ENCODE data around the gene ABHD2. TPM values are rescaled to one million over a fixed set of nuclear protein-coding genes. Genes with fewer than 3 reads are reported as not detected.
A peak's percentile ranks its signal among the peaks of the same experiment; 100 is the strongest.

The ABHD2 gene
- total and polyA plus RNA-seq, 9 of the 15 experiments (the other 6 are each of a cell fraction or from before 2014, with no cell fraction given) = 16.9 to 99.8 (median 47.5) TPM

DNA sequence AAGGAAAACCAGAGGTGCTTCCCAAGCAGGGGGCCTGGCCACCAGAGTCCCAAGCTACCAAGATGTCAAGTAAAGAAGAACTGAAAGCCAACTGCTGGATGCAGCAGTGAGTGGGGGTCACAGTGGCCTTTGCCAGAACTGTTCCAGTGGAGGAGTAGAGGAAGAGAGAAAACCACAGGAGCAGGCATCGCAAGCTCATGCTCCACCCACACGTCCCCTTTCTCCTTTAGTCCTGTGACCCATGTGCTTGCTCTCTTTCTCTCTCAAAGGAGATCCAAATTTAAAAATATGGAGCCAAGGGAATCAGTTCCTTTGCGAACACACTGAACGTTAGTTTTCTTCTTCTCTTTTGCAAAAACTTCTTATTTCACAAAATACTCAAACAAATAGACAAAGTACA lies 12.4 kb upstream of the ABHD2 start:
- FAIRE-seq (peak; percentile 74), ATAC-seq (0 out of 3 replicates have a peak, but pooled peaks have one; percentile 5), DNase-seq (ENCODE audit: extremely low read depth in 1 of 4, low spot score in 3 of 4) (peak in 1 of 4 experiments; percentile 60)
- H3K4me2 ChIP-seq (ENCODE audit: insufficient read depth, low read length) = peak overlapping the region; percentile 67
- H2AFZ ChIP-seq (ENCODE audit: low read depth, low read length) = peak overlapping the region; percentile 83
- H3K36me3 ChIP-seq (ENCODE audit: control insufficient read depth, insufficient read depth, low read length) = no peaks in the 10 kb centered on the region
- intact Hi-C loops (cut with micrococcal nuclease) (no loop called here), in situ Hi-C loops (cut with MboI) (no loop called here)
- H3K9me1 ChIP-seq (ENCODE audit: control insufficient read depth, insufficient read depth, low read length) = no peaks in the 10 kb centered on the region
- no peaks in the 10 kb centered on the region for H3K9me3 ChIP-seq (replicated peaks; ENCODE audit: control insufficient read depth, insufficient read depth, low read depth, low read length)
- peak overlapping the region; percentile 37 to 54; a peak in 3 of 4 replicates for H3K9ac ChIP-seq (ENCODE audit: insufficient read depth in 1 of 2, low read depth in 2 of 2, low read length in 2 of 2)
- H3K27ac ChIP-seq (ENCODE audit: extremely low read depth, low read depth, low read length) = peak overlapping the region; percentile 91
- H3K27me3 ChIP-seq (ENCODE audit: control insufficient read depth in 2 of 2, insufficient read depth in 2 of 2, low read length in 2 of 2) = no peaks in the 10 kb centered on the region
- CTCF ChIA-PET (ENCODE audit: low intra/inter-chr PET ratio) = no interaction called here
- WGBS (ENCODE audit: insufficient coverage, low coverage, missing lambda C conversion rate) = 13% methylated on average over 2 of the region's 4 CpGs
- H3K79me2 ChIP-seq (ENCODE audit: control insufficient read depth, insufficient read depth, low read length) = no peaks in the 10 kb centered on the region
- BruUV-seq (replicated peaks) = no TSS peak
- H3K4me3 ChIP-seq = no peak overlapping the region
- H4K20me1 ChIP-seq (replicated peaks; ENCODE audit: control insufficient read depth, insufficient read depth, low read length) = no peaks in the 10 kb centered on the region
- H3K4me1 ChIP-seq (replicated peaks in 1 of 2; ENCODE audit: control insufficient read depth in 2 of 2, insufficient read depth in 2 of 2, low read length in 2 of 2) = peaks cover 41 to 78% of the 10 kb centered on the region in 2 experiments
- POLR2A ChIA-PET = interaction anchor here (1.0 to 1.6 kb wide), 2 partner anchors 11 to 16 kb away, joined by 5 to 7 read pairs; no protein-coding TSS in a partner anchor
- TF ChIP-seq JUND (IDR thresholded peaks at IDR 0.05; ENCODE audit: borderline replicate concordance, low read depth, low read length) = no peak
- peak; percentile 25; the same call in 1 of the 3 replicates for TF ChIP-seq JUND (tag; IDR thresholded peaks at IDR 0.05; ENCODE audit: borderline replicate concordance, low read depth, low read length)
- TF ChIP-seq ZNF282 (CRISPR knock-in tag; IDR thresholded peaks at IDR 0.05) = no peak
- TF ChIP-seq, protein P1, sequence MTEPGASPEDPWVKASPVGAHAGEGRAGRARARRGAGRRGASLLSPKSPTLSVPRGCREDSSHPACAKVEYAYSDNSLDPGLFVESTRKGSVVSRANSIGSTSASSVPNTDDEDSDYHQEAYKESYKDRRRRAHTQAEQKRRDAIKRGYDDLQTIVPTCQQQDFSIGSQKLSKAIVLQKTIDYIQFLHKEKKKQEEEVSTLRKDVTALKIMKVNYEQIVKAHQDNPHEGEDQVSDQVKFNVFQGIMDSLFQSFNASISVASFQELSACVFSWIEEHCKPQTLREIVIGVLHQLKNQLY (CRISPR knock-in tag; conservative IDR thresholded peaks at IDR 0.05) = no peak
- TF ChIP-seq NR2C2 (CRISPR knock-in tag; IDR thresholded peaks at IDR 0.05) = no peak
- 0 out of 2 replicates have a peak, but pooled peaks have one; percentile 20 for TF ChIP-seq NR2C2 (tag; IDR thresholded peaks at IDR 0.05)
- no peak for TF ChIP-seq PHF8 (IDR thresholded peaks at IDR 0.05; ENCODE audit: borderline replicate concordance, low read length)
- TF ChIP-seq RNF2 (IDR thresholded peaks at IDR 0.05) = peak; percentile 43; the same call in 1 of the 2 replicates
- no peak for TF ChIP-seq SIN3A (IDR thresholded peaks at IDR 0.05; ENCODE audit: borderline replicate concordance in 2 of 2, control insufficient read depth in 1 of 2, low read depth in 2 of 2, low read length in 2 of 2)
- TF ChIP-seq SMAD3 (CRISPR knock-in tag; conservative IDR thresholded peaks at IDR 0.05) = no peak
- TF ChIP-seq CTBP1 (IDR thresholded peaks at IDR 0.05; ENCODE audit: borderline replicate concordance) = no peak
